B cell (primary cell): ENCODE results near the gene PPP1R14D. TPM values are rescaled to one million over a fixed set of nuclear protein-coding genes. Genes with fewer than 3 reads are reported as not detected.

Experiments
- ATAC-seq: fragments of 200-7000 bp; cut with Tn5 transposase; one replicate; pipeline ENCODE4 v1.10.0; 2021; ENCODE audit warnings: low read depth, mild to moderate bottlenecking, moderate number of reproducible peaks, moderate library complexity
- CTCF ChIA-PET: fragments of 350-600 bp; sonication (Branson Sonifier 250); formaldehyde crosslinking; loops from one replicate; lab custom pipeline; 2021; ENCODE audit warnings: antibody characterized with exemption, inconsistent platforms; lab: Charles Lee
- POLR2A ChIA-PET: fragments of 350-600 bp; sonication (Branson Sonifier 250); formaldehyde crosslinking; loops from one replicate; lab custom pipeline; 2021; ENCODE audit warnings: antibody characterized with exemption; lab: Charles Lee
- DNase-seq: peaks from one replicate; pipeline ENCODE4 v3.0.0; 2013
- H2AFZ ChIP-seq: 2 replicates; pipeline ENCODE4 v1.6.1; 2012; ENCODE audit warnings: mild to moderate bottlenecking, low read depth, low read length; ENCODE audit not compliant: insufficient read depth, poor library complexity, severe bottlenecking
- H3K27ac ChIP-seq, 2 donors: 1 replicate in 1 of 2; 2 replicates in 1 of 2; pipeline ENCODE4 v1.5.1; 2012 to 2013; ENCODE audit warnings: low read length in 2 of 2, mild to moderate bottlenecking in 2 of 2, moderate library complexity in 1 of 2
- H3K27me3 ChIP-seq, 4 experiments: fragments of 200-600 bp in 1 of 4; sonication (generic) in 1 of 4; replicated peaks in 1 of 4; 1 replicate in 2 of 4; 2 replicates in 2 of 4; pipeline versions ENCODE4 v1.6.1 to v1.7.0; 2013 to 2016; ENCODE audit warnings: low read length in 3 of 4, mild to moderate bottlenecking in 2 of 4, mixed read lengths in 1 of 4, moderate library complexity in 1 of 4; ENCODE audit not compliant: insufficient read depth in 4 of 4, control insufficient read depth in 3 of 4; ENCODE audit errors: control extremely low read depth in 1 of 4
- H3K36me3 ChIP-seq, 2 experiments: replicated peaks in 1 of 2; 1 replicate in 1 of 2; 2 replicates in 1 of 2; pipeline versions ENCODE4 v1.6.1 to v1.7.1; 2013; ENCODE audit warnings: low read length in 1 of 2; ENCODE audit not compliant: insufficient read depth in 2 of 2, control insufficient read depth in 1 of 2; ENCODE audit errors: control extremely low read depth in 1 of 2, extremely low read depth in 1 of 2
- H3K4me1 ChIP-seq, 2 donors: fragments of 200-600 bp in 1 of 2; sonication (generic) in 1 of 2; 1 replicate in 1 of 2; 2 replicates in 1 of 2; pipeline versions ENCODE4 v1.5.1 to v1.6.1; 2013 to 2017; ENCODE audit warnings: low read length in 2 of 2; ENCODE audit not compliant: control insufficient read depth in 2 of 2, insufficient read depth in 2 of 2
- H3K4me2 ChIP-seq: replicated peaks from 2 replicates; pipeline ENCODE3; 2012; ENCODE audit warnings: mild to moderate bottlenecking, low read depth, low read length; ENCODE audit not compliant: poor library complexity, severe bottlenecking
- H3K4me3 ChIP-seq, 5 experiments: fragments of 200-600 bp in 1 of 5; sonication (generic) in 1 of 5; 1 replicate in 3 of 5; 2 replicates in 2 of 5; pipeline versions ENCODE4 v1.5.1 to v1.7.0; 2011 to 2016; ENCODE audit warnings: low read length in 4 of 5, mild to moderate bottlenecking in 4 of 5, low read depth in 2 of 5, control low read depth in 1 of 5, moderate library complexity in 1 of 5; ENCODE audit not compliant: insufficient read depth in 1 of 5; ENCODE audit errors: control extremely low read depth in 1 of 5, extremely low read depth in 1 of 5
- H3K79me2 ChIP-seq: fragments of 200-600 bp; sonication (generic); one replicate; pipeline ENCODE4 v1.6.0; 2016; ENCODE audit warnings: low read length; ENCODE audit not compliant: control insufficient read depth, insufficient read depth
- H3K9ac ChIP-seq: fragments of 200-600 bp; sonication (generic); 2 replicates; pipeline ENCODE4 v1.6.1; 2017; ENCODE audit warnings: mild to moderate bottlenecking, low read length, moderate library complexity
- H3K9me3 ChIP-seq, 3 donors: one replicate each; pipeline versions ENCODE4 v1.6.1 to v1.7.1; 2013; ENCODE audit warnings: low read length in 2 of 3; ENCODE audit not compliant: control insufficient read depth in 2 of 3, insufficient read depth in 1 of 3; ENCODE audit errors: control extremely low read depth in 1 of 3
- H4K20me1 ChIP-seq: 2 replicates; pipeline ENCODE4 v1.6.0; 2012; ENCODE audit warnings: mild to moderate bottlenecking, low read length; ENCODE audit not compliant: insufficient read depth, control insufficient read depth, poor library complexity, severe bottlenecking
- H3K27ac Mint-ChIP-seq: one replicate; pipeline ENCODE4 v1.8.0; 2021; ENCODE audit warnings: mixed read lengths
- H3K27me3 Mint-ChIP-seq: one replicate; pipeline ENCODE4 v1.8.0; 2021; ENCODE audit warnings: mixed read lengths
- H3K4me1 Mint-ChIP-seq: one replicate; pipeline ENCODE4 v1.8.0; 2021; ENCODE audit warnings: mixed read lengths
- H3K4me3 Mint-ChIP-seq: one replicate; pipeline ENCODE4 v1.8.0; 2021; ENCODE audit warnings: mixed read lengths
- H3K9me3 Mint-ChIP-seq: one replicate; pipeline ENCODE4 v1.8.0; 2022; ENCODE audit warnings: mixed read lengths; ENCODE audit not compliant: insufficient read depth
- CTCF ChIP-seq: fragments of 200-600 bp; IDR thresholded peaks from one replicate; pipeline ENCODE4 v1.8.0; 2022; ENCODE audit warnings: antibody characterized with exemption, mild to moderate bottlenecking
- EZH2 ChIP-seq: IDR thresholded peaks from 2 replicates; pipeline ENCODE4 v1.6.1; 2012; ENCODE audit warnings: borderline replicate concordance, low read depth, mild to moderate bottlenecking, moderate library complexity, low read length; ENCODE audit not compliant: insufficient read depth, poor library complexity, severe bottlenecking
- WGBS: methylation state at CpG from one replicate; pipeline ENCODE4 v1.1.5; 2013; ENCODE audit warnings: missing lambda C conversion rate; ENCODE audit not compliant: insufficient coverage; 5-methylcytosine and 5-hydroxymethylcytosine counted together
- intact Hi-C: fragments of 100-400 bp; cut with micrococcal nuclease; formaldehyde crosslinking; loops from one replicate; pipeline ENCODE4 v1.10.0; 2022
- polyA plus RNA-seq: library from polyadenylated mRNA; depleted of rRNA; stranded (reverse); fragments of >200 nt; gene quantifications from 2 replicates; pipeline ENCODE4 v1.2.3, GENCODE V29; 2012
- total RNA-seq, 2 donors: library from RNA; stranded (reverse); fragments of 120-200 nt in 1 of 2; gene quantifications; 1 replicate in 1 of 2; 2 replicates in 1 of 2; pipeline versions ENCODE4 v1.2.3 to v1.2.4, GENCODE V29; 2013 to 2022

The PPP1R14D gene
- total and polyA plus RNA-seq, 2 donors (not counting 1 experiment from before 2014, with no cell fraction given) = 0.19 TPM; not detected in 1

GRCh38 chr15:40872791-40873693 lies 44.5 kb upstream of the PPP1R14D start:
- Mint-ChIP-seq H3K4me1 (peaks cover 23% of the 10 kb centered on the region), H3K27ac (no peak overlapping the region), H3K4me3 (peak overlapping the region; percentile 85), H3K9me3 (no peaks in the 10 kb centered on the region), H3K27me3 (peaks cover 6% of the 10 kb centered on the region)
- Histone ChIP-seq H3K4me2 (peak overlapping the region; percentile 96), H4K20me1 (no peaks in the 10 kb centered on the region), H3K4me3 (peak overlapping the region in 4 of 5 experiments; percentile 30 to 61 (median 56)), H3K27me3 (peaks cover 0 to 17% (median 0%) of the 10 kb centered on the region in 4 experiments), H3K79me2 (no peaks in the 10 kb centered on the region), H3K9me3 (no peaks in the 10 kb centered on the region), H3K9ac (peak overlapping the region; percentile 69), H3K4me1 (peaks cover 6 to 11% of the 10 kb centered on the region in 2 donors), H2AFZ (peak overlapping the region; percentile 84), H3K27ac (no peak overlapping the region), H3K36me3 (no peaks in the 10 kb centered on the region)
- intact Hi-C loops = no loop called here
- ChIA-PET POLR2A (interaction anchor here (0.6 to 0.9 kb wide), 4 partner anchors 116 to 515 kb away, joined by 3 to 4 read pairs (median 4); no protein-coding TSS in a partner anchor), CTCF (interaction anchor here (0.5 to 2.7 kb wide), 7 partner anchors 11 to 473 kb away, joined by 3 to 10 read pairs (median 6); partner anchors contain the start of gene VPS18)
- ATAC-seq (no peak), DNase-seq (no peak)
- 67% methylated on average over 33 of the region's 33 CpGs for WGBS
- TF ChIP-seq EZH2 = no peak
- no peak for TF ChIP-seq CTCF
